Stimulated activated memory B cell treated with anti-CD40 and anti-IgM and Interleukin-4, amounts not matched to agents 10 μg/mL and 1 μg/mL and 100 μg/mL, for 72 hours (primary cell): ENCODE data around the gene STK32B.

Source experiments
- ATAC-seq: fragments of 150-1000 bp; cut with Tn5 transposase; 2 replicates; pipeline ENCODE4 v1.10.0; 2021
- H3K27ac Mint-ChIP-seq: one replicate; pipeline ENCODE4 v1.8.0; 2022; ENCODE audit warnings: mild to moderate bottlenecking, mixed read lengths
- H3K27me3 Mint-ChIP-seq: one replicate; pipeline ENCODE4 v1.8.0; 2022; ENCODE audit warnings: mixed read lengths
- H3K36me3 Mint-ChIP-seq: one replicate; pipeline ENCODE4 v1.8.0; 2022; ENCODE audit warnings: mixed read lengths
- H3K4me1 Mint-ChIP-seq: one replicate; pipeline ENCODE4 v1.8.0; 2022; ENCODE audit warnings: mixed read lengths
- H3K4me3 Mint-ChIP-seq: one replicate; pipeline ENCODE4 v1.8.0; 2022; ENCODE audit warnings: mild to moderate bottlenecking, moderate library complexity, mixed read lengths
- H3K9me3 Mint-ChIP-seq: one replicate; pipeline ENCODE4 v1.8.0; 2022; ENCODE audit warnings: mixed read lengths

STK32B gene

GRCh38 chr4:5541169-5541568 lies 489.9 kb downstream of the STK32B start:
- H3K27me3 Mint-ChIP-seq = no peaks in the 10 kb centered on the region
- no peak for ATAC-seq
- no peaks in the 10 kb centered on the region for H3K36me3 Mint-ChIP-seq
- no peaks in the 10 kb centered on the region for H3K4me1 Mint-ChIP-seq
- H3K27ac Mint-ChIP-seq = no peak overlapping the region
- no peak overlapping the region for H3K4me3 Mint-ChIP-seq
- no peaks in the 10 kb centered on the region for H3K9me3 Mint-ChIP-seq

GRCh38 chr4:5543681-5544080 lies 492.4 kb downstream of the STK32B start:
- Mint-ChIP-seq H3K9me3 (no peaks in the 10 kb centered on the region), H3K27me3 (no peaks in the 10 kb centered on the region), H3K27ac (no peak overlapping the region), H3K4me3 (no peak overlapping the region), H3K4me1 (no peaks in the 10 kb centered on the region), H3K36me3 (no peaks in the 10 kb centered on the region)
- no peak for ATAC-seq

GRCh38 chr4:5544762-5545161 lies 493.5 kb downstream of the STK32B start:
- Mint-ChIP-seq H3K9me3 (peaks cover 2% of the 10 kb centered on the region), H3K4me3 (no peak overlapping the region), H3K27ac (no peak overlapping the region), H3K27me3 (no peaks in the 10 kb centered on the region), H3K36me3 (no peaks in the 10 kb centered on the region), H3K4me1 (no peaks in the 10 kb centered on the region)
- ATAC-seq = no peak

- Mint-ChIP-seq H3K4me3 (no peak overlapping the region), H3K9me3 (peaks cover 7% of the 10 kb centered on the region), H3K27ac (no peak overlapping the region), H3K36me3 (no peaks in the 10 kb centered on the region), H3K27me3 (no peaks in the 10 kb centered on the region), H3K4me1 (no peaks in the 10 kb centered on the region)
- ATAC-seq = no peak
These were observed 494.0 kb downstream of the STK32B start for GRCh38 chr4:5545271-5545670.

GRCh38 chr4:5547651-5548249 lies 496.5 kb downstream of the STK32B start:
- Mint-ChIP-seq H3K4me3 (no peak overlapping the region), H3K9me3 (peaks cover 11% of the 10 kb centered on the region), H3K36me3 (no peaks in the 10 kb centered on the region), H3K27me3 (no peaks in the 10 kb centered on the region), H3K27ac (no peak overlapping the region), H3K4me1 (no peaks in the 10 kb centered on the region)
- ATAC-seq = no peak
